ENCODE results near the gene USP13.
"Not testable (repeated sequence)": the region's sequence is repeated elsewhere in the genome, so short reads cannot be mapped to it uniquely, and the experiment has no call there.

The USP13 gene

GRCh38 chr3:179739816-179740594 lies 87.2 kb downstream of the USP13 start:
- no peak for DNase-seq

- no peak for DNase-seq
Measured at GRCh38 chr3:179743913-179744312, 91.1 kb downstream of the USP13 start.

GRCh38 chr3:179744667-179745066 lies 91.8 kb downstream of the USP13 start:
- DNase-seq = no peak

GRCh38 chr3:179745079-179745478 lies 92.2 kb downstream of the USP13 start:
- no peak for DNase-seq

GRCh38 chr3:179745716-179746115 lies 92.9 kb downstream of the USP13 start:
- DNase-seq = no peak

GRCh38 chr3:179750720-179751328 lies 98.0 kb downstream of the USP13 start:
- no peak for DNase-seq

GRCh38 chr3:179760944-179761343 lies 108.1 kb downstream of the USP13 start:
- no peak for DNase-seq

GRCh38 chr3:179765396-179765795 lies 112.6 kb downstream of the USP13 start:
- DNase-seq = no peak

- no peak for DNase-seq
Measured at GRCh38 chr3:179766416-179767133, 113.7 kb downstream of the USP13 start.

GRCh38 chr3:179768080-179768479 lies 115.2 kb downstream of the USP13 start:
- DNase-seq = no peak

- DNase-seq = no peak
Measured at GRCh38 chr3:179769411-179770247, 116.8 kb downstream of the USP13 start.

- DNase-seq = no peak
Measured at GRCh38 chr3:179771797-179772196, 119.0 kb downstream of the USP13 start.

- DNase-seq = no peak
Measured at GRCh38 chr3:179772297-179772696, 119.5 kb downstream of the USP13 start.

- no peak for DNase-seq
Measured at GRCh38 chr3:179775416-179776122, 122.7 kb downstream of the USP13 start.

GRCh38 chr3:179782841-179783240 lies 130.0 kb downstream of the USP13 start:
- DNase-seq = not testable (repeated sequence)

GRCh38 chr3:179788996-179789395 lies 136.2 kb downstream of the USP13 start:
- no peak for DNase-seq

GRCh38 chr3:179791793-179792192 lies 139.0 kb downstream of the USP13 start:
- no peak for DNase-seq

- DNase-seq = no peak
Measured at GRCh38 chr3:179794355-179794754, 141.5 kb downstream of the USP13 start.

- no peak for DNase-seq
Measured at GRCh38 chr3:179796421-179796820, 143.6 kb downstream of the USP13 start.

GRCh38 chr3:179797192-179797591 lies 144.4 kb downstream of the USP13 start:
- DNase-seq = no peak

- DNase-seq = no peak
Measured at GRCh38 chr3:179801263-179801662, 148.4 kb downstream of the USP13 start.

- no peak for DNase-seq
Measured at GRCh38 chr3:179801856-179802255, 149.0 kb downstream of the USP13 start.
